Measurements from ENCODE around the gene ACOT7.

DNA sequence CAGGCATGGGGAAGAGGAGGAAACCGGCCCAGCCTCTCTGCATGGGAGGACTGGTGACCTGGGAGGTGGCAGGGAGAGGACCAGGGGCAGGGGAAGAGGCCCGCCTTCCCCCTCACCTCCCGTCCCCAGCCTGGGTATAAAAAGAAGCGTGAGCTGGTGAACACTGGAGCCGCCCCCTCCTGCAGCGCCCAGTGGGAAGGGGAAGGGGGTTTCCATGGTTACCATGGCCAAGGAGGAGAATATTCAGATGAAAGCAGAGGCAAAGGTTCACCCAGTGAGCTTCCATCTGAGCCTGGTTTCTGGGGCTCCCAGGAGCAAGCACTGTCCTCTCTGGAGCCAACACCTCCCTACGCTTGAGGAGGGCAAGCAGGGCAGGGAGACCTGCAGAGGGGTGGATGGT, 54.9 kb downstream of the ACOT7 start:
- no peak for TF ChIP-seq EZH2 (IDR thresholded peaks at IDR 0.05; ENCODE audit: low read depth, unreplicated experiment)
- TF ChIP-seq, protein P1, sequence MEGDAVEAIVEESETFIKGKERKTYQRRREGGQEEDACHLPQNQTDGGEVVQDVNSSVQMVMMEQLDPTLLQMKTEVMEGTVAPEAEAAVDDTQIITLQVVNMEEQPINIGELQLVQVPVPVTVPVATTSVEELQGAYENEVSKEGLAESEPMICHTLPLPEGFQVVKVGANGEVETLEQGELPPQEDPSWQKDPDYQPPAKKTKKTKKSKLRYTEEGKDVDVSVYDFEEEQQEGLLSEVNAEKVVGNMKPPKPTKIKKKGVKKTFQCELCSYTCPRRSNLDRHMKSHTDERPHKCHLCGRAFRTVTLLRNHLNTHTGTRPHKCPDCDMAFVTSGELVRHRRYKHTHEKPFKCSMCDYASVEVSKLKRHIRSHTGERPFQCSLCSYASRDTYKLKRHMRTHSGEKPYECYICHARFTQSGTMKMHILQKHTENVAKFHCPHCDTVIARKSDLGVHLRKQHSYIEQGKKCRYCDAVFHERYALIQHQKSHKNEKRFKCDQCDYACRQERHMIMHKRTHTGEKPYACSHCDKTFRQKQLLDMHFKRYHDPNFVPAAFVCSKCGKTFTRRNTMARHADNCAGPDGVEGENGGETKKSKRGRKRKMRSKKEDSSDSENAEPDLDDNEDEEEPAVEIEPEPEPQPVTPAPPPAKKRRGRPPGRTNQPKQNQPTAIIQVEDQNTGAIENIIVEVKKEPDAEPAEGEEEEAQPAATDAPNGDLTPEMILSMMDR (conservative IDR thresholded peaks at IDR 0.05; ENCODE audit: low read depth in 2 of 2): no peak
- no peak for TF ChIP-seq EZH2phosphoT487 (IDR thresholded peaks at IDR 0.05; ENCODE audit: unreplicated experiment)
- no peak for TF ChIP-seq POLR2AphosphoS5 (IDR thresholded peaks at IDR 0.05; ENCODE audit: low read depth)

All from GM23338 (cell line).